ENCODE data around the gene CTU2.

CTU2 gene

GRCh38 chr16:88743693-88744576 lies 37.6 kb downstream of the CTU2 start:
- DNase-seq (ENCODE audit: low read depth), result peak; percentile 64

GRCh38 chr16:88744577-88745521 lies 38.5 kb downstream of the CTU2 start:
- no peak for DNase-seq (ENCODE audit: low read depth)

GRCh38 chr16:88746506-88746905 lies 40.2 kb downstream of the CTU2 start:
- no peak for DNase-seq (ENCODE audit: low read depth)

- DNase-seq (ENCODE audit: low read depth), result no peak
These were observed 41.4 kb downstream of the CTU2 start for GRCh38 chr16:88747588-88748301.

GRCh38 chr16:88748364-88748763 lies 42.1 kb downstream of the CTU2 start:
- no peak for DNase-seq (ENCODE audit: low read depth)

GRCh38 chr16:88749358-88749757 lies 43.1 kb downstream of the CTU2 start:
- no peak for DNase-seq (ENCODE audit: low read depth)

- no peak for DNase-seq (ENCODE audit: low read depth)
These were observed 44.6 kb downstream of the CTU2 start for GRCh38 chr16:88750854-88751253.

- no peak for DNase-seq (ENCODE audit: low read depth)
These were observed 46.2 kb downstream of the CTU2 start for GRCh38 chr16:88752386-88753002.

GRCh38 chr16:88753191-88753590 lies 46.9 kb downstream of the CTU2 start:
- no peak for DNase-seq (ENCODE audit: low read depth)

- no peak for DNase-seq (ENCODE audit: low read depth)
These were observed 47.3 kb downstream of the CTU2 start for GRCh38 chr16:88753602-88754001.

GRCh38 chr16:88754109-88754911 lies 48.0 kb downstream of the CTU2 start:
- DNase-seq (ENCODE audit: low read depth), result no peak

GRCh38 chr16:88754912-88755744 lies 48.8 kb downstream of the CTU2 start:
- DNase-seq (ENCODE audit: low read depth), result no peak

- DNase-seq (ENCODE audit: low read depth), result no peak
These were observed 49.6 kb downstream of the CTU2 start for GRCh38 chr16:88755745-88756443.

- DNase-seq (ENCODE audit: low read depth), result no peak
These were observed 52.1 kb downstream of the CTU2 start for GRCh38 chr16:88758227-88758943.

- no peak for DNase-seq (ENCODE audit: low read depth)
These were observed 52.6 kb downstream of the CTU2 start for GRCh38 chr16:88758944-88759244.

GRCh38 chr16:88759245-88759975 lies 53.1 kb downstream of the CTU2 start:
- no peak for DNase-seq (ENCODE audit: low read depth)

- no peak for DNase-seq (ENCODE audit: low read depth)
These were observed 53.7 kb downstream of the CTU2 start for GRCh38 chr16:88759976-88760350.

GRCh38 chr16:88760424-88761142 lies 54.3 kb downstream of the CTU2 start:
- no peak for DNase-seq (ENCODE audit: low read depth)

Data from activated gamma-delta T cell treated with anti-CD3 and anti-CD28 coated beads, Interleukin-2, amount 50 U/mL, for 16 hours (primary cell).